Neural cell (in vitro differentiated cells): ENCODE data around the gene GNG3. TPM values are rescaled to one million over a fixed set of nuclear protein-coding genes. Genes with fewer than 3 reads are reported as not detected.

Experiments
- H2AFZ ChIP-seq: fragments of 200-600, 300-800 bp; sonication (generic), shearing (Covaris generic); 2 replicates; pipeline ENCODE4 v1.6.0; 2014; ENCODE audit warnings: low read depth, mild to moderate bottlenecking, antibody characterized with exemption, low read length, moderate library complexity
- H3F3A ChIP-seq: fragments of 200-600 bp; shearing (Covaris generic); 2 replicates; pipeline ENCODE4 v1.6.1; 2016; ENCODE audit warnings: mild to moderate bottlenecking, moderate library complexity, mixed read lengths, antibody characterized with exemption, low read length; ENCODE audit not compliant: insufficient read depth, poor library complexity, severe bottlenecking
- H3K27ac ChIP-seq: fragments of 200-600, 300-800 bp; sonication (generic), shearing (Covaris generic); 2 replicates; pipeline ENCODE4 v1.5.1; 2014; ENCODE audit warnings: mild to moderate bottlenecking, low read length, moderate library complexity
- H3K27me3 ChIP-seq: fragments of 300-800, 200-600 bp; sonication (generic), shearing (Covaris generic); 2 replicates; pipeline ENCODE4 v1.6.0; 2014; ENCODE audit warnings: mild to moderate bottlenecking, low read depth, low read length, moderate library complexity; ENCODE audit not compliant: insufficient read depth
- H3K36me3 ChIP-seq: fragments of 300-800, 200-600 bp; sonication (generic), shearing (Covaris generic); 2 replicates; pipeline ENCODE4 v1.5.1; 2014; ENCODE audit warnings: mild to moderate bottlenecking, antibody characterized with exemption, low read length, moderate library complexity; ENCODE audit not compliant: insufficient read depth
- H3K4me2 ChIP-seq: fragments of 300-800, 200-600 bp; sonication (generic), shearing (Covaris generic); 2 replicates; pipeline ENCODE4 v1.6.0; 2014; ENCODE audit warnings: mild to moderate bottlenecking, low read length
- H3K4me3 ChIP-seq: fragments of 300-800, 200-600 bp; sonication (generic), shearing (Covaris generic); 2 replicates; pipeline ENCODE4 v1.5.1; 2014; ENCODE audit warnings: mild to moderate bottlenecking, low read length, moderate library complexity
- H3K79me2 ChIP-seq: fragments of 200-600 bp; shearing (Covaris generic); replicated peaks from 2 replicates; pipeline ENCODE4 v1.6.0; 2014; ENCODE audit warnings: mild to moderate bottlenecking, low read length, moderate library complexity; ENCODE audit not compliant: insufficient read depth
- H3K9ac ChIP-seq: fragments of 300-800, 200-600 bp; sonication (generic), shearing (Covaris generic); 2 replicates; pipeline ENCODE4 v1.6.1; 2016; ENCODE audit warnings: mild to moderate bottlenecking, low read length, mixed read lengths
- H3K9me2 ChIP-seq: fragments of 200-600 bp; shearing (Covaris generic); 2 replicates; pipeline ENCODE4 v1.6.1; 2016; ENCODE audit warnings: mild to moderate bottlenecking, low read length, mixed read lengths; ENCODE audit not compliant: insufficient read depth
- H3K9me3 ChIP-seq: fragments of 200-600, 300-800 bp; sonication (generic), shearing (Covaris generic); 2 replicates; pipeline ENCODE4 v1.6.1; 2016; ENCODE audit warnings: mild to moderate bottlenecking, mixed run types, low read length, moderate library complexity, mixed read lengths
- H4K20me1 ChIP-seq: fragments of 200-600 bp; shearing (Covaris generic); 2 replicates; pipeline ENCODE4 v1.6.1; 2016; ENCODE audit warnings: mild to moderate bottlenecking, mixed run types; ENCODE audit not compliant: insufficient read depth
- CTCF ChIP-seq: fragments of 450-650 bp; IDR thresholded peaks from 2 replicates; pipeline ENCODE4 v1.5.1; 2014; ENCODE audit warnings: antibody characterized with exemption, mild to moderate bottlenecking, moderate library complexity; ENCODE audit not compliant: poor library complexity, severe bottlenecking
- EP300 ChIP-seq: fragments of 450-650 bp; conservative IDR thresholded peaks from 2 replicates; pipeline ENCODE4 v1.6.1; 2014; ENCODE audit warnings: antibody characterized with exemption, mild to moderate bottlenecking, moderate library complexity; ENCODE audit not compliant: poor library complexity, severe bottlenecking
- EZH2 ChIP-seq: fragments of 200-600, 300-800 bp; shearing (Covaris generic), sonication (generic); IDR thresholded peaks from 2 replicates; pipeline ENCODE4 v1.6.1; 2014; ENCODE audit warnings: antibody characterized with exemption, low read length, borderline replicate concordance, mild to moderate bottlenecking; ENCODE audit not compliant: insufficient read depth, poor library complexity, severe bottlenecking
- MXI1 ChIP-seq: fragments of 450-650 bp; conservative IDR thresholded peaks from 2 replicates; pipeline ENCODE4 v1.6.1; 2014; ENCODE audit warnings: antibody characterized with exemption, mild to moderate bottlenecking; ENCODE audit not compliant: poor library complexity, severe bottlenecking
- POLR2AphosphoS5 ChIP-seq: IDR thresholded peaks from 2 replicates; pipeline ENCODE4 v1.6.1; 2012
- RAD21 ChIP-seq: fragments of 450-650 bp; conservative IDR thresholded peaks from 2 replicates; pipeline ENCODE4 v1.6.1; 2014; ENCODE audit warnings: antibody characterized with exemption, mild to moderate bottlenecking, moderate library complexity
- SMC3 ChIP-seq: fragments of 450-650 bp; conservative IDR thresholded peaks from 2 replicates; pipeline ENCODE4 v1.6.1; 2014; ENCODE audit warnings: antibody characterized with exemption, mild to moderate bottlenecking, moderate library complexity; ENCODE audit not compliant: poor library complexity
- TAF1 ChIP-seq: IDR thresholded peaks from 2 replicates; pipeline ENCODE4 v1.6.1; 2012; ENCODE audit warnings: low read depth
- polyA plus RNA-seq: library from polyadenylated mRNA; depleted of rRNA; stranded (reverse); fragments of >200 nt; gene quantifications from 2 replicates; pipeline ENCODE4 v1.2.3, GENCODE V29; 2014
- TF ChIP-seq, protein P1 (sequence below): IDR thresholded peaks from 2 replicates; pipeline ENCODE4 v1.6.1; 2012; ENCODE audit warnings: borderline replicate concordance

The GNG3 gene
- polyA plus RNA-seq, 1 donor from 2014 or later, result 121 TPM

DNA sequence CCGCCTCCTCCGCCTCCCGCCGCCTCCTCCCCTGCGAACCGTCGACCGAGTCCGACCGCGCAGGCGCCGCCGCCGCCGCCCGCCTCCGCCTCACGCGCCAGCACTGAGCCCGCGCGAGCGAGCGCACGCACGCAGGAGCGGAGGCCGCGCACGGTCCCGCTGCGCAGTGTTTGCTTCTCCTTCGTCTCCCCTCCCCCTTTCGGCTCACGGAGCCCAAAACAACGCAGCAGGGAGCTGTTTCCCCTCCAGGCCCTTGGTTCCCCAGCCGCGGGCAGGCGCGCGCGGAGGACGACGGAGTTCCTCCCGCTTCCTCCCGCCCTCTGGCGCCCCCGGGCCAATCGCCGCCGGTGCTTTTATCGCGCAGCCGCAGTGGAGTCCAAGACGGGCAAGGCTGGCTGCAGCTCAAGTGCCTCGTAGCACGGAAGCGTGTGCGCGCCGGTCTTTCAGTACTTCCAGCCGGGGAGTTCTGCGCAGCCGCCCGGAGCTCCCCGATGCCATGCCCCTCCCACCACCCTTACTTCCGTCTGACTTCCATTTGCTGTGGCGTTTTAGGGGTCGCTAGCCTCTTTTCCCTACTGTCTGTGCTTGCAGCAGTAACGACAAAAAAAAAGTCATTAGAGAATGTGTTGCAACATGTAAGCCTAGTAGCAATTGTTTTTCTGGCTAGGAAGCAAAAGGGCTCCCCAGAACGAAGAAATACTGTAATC lies 19.8 kb downstream of the GNG3 start, which contains the start of gene HNRNPUL2:
HNRNPUL2 (minus strand) TSS at position 293 of the 707 bp plus-strand sequence. CDS start 301 bp downstream, outside the sequence.
- Histone ChIP-seq H3K79me2 (peaks cover 53% of the 10 kb centered on the region), H3F3A (peaks cover 5% of the 10 kb centered on the region), H3K9me3 (no peaks in the 10 kb centered on the region), H3K27ac (peak within 1 kb of the TSS; percentile 93), H2AFZ (peak within 1 kb of the TSS; percentile 81), H3K27me3 (no peaks in the 10 kb centered on the region), H4K20me1 (peaks cover 3% of the 10 kb centered on the region), H3K36me3 (peaks cover 7% of the 10 kb centered on the region), H3K4me2 (peak within 1 kb of the TSS; percentile 99), H3K9me2 (no peaks in the 10 kb centered on the region), H3K4me3 (peak within 1 kb of the TSS; percentile 83), H3K9ac (peak within 1 kb of the TSS; percentile 75)
- TF ChIP-seq CTCF (peak; percentile 54), TAF1 (peak; percentile 85), EZH2 (no peak), MXI1 (peak; percentile 93), EP300 (peak; percentile 71), POLR2AphosphoS5 (peak; percentile 98), SMC3 (peak; percentile 48), RAD21 (peak; percentile 37)
- TF ChIP-seq, protein P1, sequence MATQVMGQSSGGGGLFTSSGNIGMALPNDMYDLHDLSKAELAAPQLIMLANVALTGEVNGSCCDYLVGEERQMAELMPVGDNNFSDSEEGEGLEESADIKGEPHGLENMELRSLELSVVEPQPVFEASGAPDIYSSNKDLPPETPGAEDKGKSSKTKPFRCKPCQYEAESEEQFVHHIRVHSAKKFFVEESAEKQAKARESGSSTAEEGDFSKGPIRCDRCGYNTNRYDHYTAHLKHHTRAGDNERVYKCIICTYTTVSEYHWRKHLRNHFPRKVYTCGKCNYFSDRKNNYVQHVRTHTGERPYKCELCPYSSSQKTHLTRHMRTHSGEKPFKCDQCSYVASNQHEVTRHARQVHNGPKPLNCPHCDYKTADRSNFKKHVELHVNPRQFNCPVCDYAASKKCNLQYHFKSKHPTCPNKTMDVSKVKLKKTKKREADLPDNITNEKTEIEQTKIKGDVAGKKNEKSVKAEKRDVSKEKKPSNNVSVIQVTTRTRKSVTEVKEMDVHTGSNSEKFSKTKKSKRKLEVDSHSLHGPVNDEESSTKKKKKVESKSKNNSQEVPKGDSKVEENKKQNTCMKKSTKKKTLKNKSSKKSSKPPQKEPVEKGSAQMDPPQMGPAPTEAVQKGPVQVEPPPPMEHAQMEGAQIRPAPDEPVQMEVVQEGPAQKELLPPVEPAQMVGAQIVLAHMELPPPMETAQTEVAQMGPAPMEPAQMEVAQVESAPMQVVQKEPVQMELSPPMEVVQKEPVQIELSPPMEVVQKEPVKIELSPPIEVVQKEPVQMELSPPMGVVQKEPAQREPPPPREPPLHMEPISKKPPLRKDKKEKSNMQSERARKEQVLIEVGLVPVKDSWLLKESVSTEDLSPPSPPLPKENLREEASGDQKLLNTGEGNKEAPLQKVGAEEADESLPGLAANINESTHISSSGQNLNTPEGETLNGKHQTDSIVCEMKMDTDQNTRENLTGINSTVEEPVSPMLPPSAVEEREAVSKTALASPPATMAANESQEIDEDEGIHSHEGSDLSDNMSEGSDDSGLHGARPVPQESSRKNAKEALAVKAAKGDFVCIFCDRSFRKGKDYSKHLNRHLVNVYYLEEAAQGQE, result peak; percentile 18

DNA sequence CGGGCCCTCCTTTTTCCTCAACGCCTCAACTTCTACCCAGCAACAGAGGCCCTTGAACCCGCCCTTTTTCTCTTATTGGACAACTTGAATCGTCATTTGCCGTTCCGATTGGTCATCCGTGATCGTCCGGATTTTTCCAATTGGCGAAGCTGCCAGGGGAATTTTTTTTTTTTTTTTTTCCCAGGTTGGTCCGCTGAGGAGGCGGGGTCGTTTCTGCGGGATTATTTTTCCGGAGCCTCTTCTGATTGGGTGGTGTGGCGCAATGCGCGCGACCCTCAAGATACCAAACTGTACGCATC lies 20.3 kb downstream of the GNG3 start:
- Histone ChIP-seq H4K20me1 (peaks cover 3% of the 10 kb centered on the region), H3K4me2 (peak overlapping the region; percentile 38), H3K4me3 (peak overlapping the region; percentile 83), H3K27ac (peak overlapping the region; percentile 93), H2AFZ (peak overlapping the region; percentile 81), H3K9me3 (no peaks in the 10 kb centered on the region), H3F3A (peaks cover 5% of the 10 kb centered on the region), H3K9ac (peak overlapping the region; percentile 75), H3K79me2 (peaks cover 48% of the 10 kb centered on the region), H3K9me2 (no peaks in the 10 kb centered on the region), H3K36me3 (peaks cover 2% of the 10 kb centered on the region), H3K27me3 (no peaks in the 10 kb centered on the region)
- TF ChIP-seq, protein P1, result no peak
- no peak for TF ChIP-seq CTCF
- no peak for TF ChIP-seq SMC3
- no peak for TF ChIP-seq TAF1
- peak; percentile 21 for TF ChIP-seq EP300
- TF ChIP-seq MXI1, result no peak
- TF ChIP-seq EZH2, result no peak
